ENCODE results near the gene UBP1. TPM values are rescaled to one million over a fixed set of nuclear protein-coding genes. Genes with fewer than 3 reads are reported as not detected.
"Not testable (repeated sequence)": the region's sequence is repeated elsewhere in the genome, so short reads cannot be mapped to it uniquely, and the experiment has no call there.

Gene UBP1
- total RNA-seq, 1 experiment from 2014 or later = 69.5 TPM

GRCh38 chr3:33447958-33448357 lies 7.8 kb upstream of the UBP1 start:
- Histone ChIP-seq H2AFZ (ENCODE audit: low read depth, low read length, poor library complexity, severe bottlenecking) (no peak overlapping the region), H3K4me2 (ENCODE audit: low read length) (no peak overlapping the region), H3K4me1 (ENCODE audit: control insufficient read depth in 1 of 2, insufficient read depth in 2 of 2, low read length in 2 of 2) (no peaks in the 10 kb centered on the region), H3K36me3 (ENCODE audit: control insufficient read depth in 1 of 2, insufficient read depth in 2 of 2, low read length in 2 of 2) (no peaks in the 10 kb centered on the region), H3K9me2 (ENCODE audit: insufficient read depth) (no peaks in the 10 kb centered on the region), H3K4me3 (replicated peaks in 1 of 2; ENCODE audit: low read depth in 1 of 2, low read length in 2 of 2) (no peak overlapping the region), H3K27ac (ENCODE audit: low read depth, low read length) (no peak overlapping the region), H3K79me2 (ENCODE audit: insufficient read depth, low read length) (no peaks in the 10 kb centered on the region), H4K20me1 (ENCODE audit: insufficient read depth) (no peaks in the 10 kb centered on the region), H3K9ac (ENCODE audit: low read length) (no peak overlapping the region), H3K27me3 (ENCODE audit: insufficient read depth, low read length) (no peaks in the 10 kb centered on the region), H3K9me3 (ENCODE audit: control insufficient read depth in 1 of 2, insufficient read depth in 1 of 2, low read depth in 1 of 2, low read length in 2 of 2) (no peaks in the 10 kb centered on the region)
- no peak for DNase-seq (ENCODE audit: low read depth, low spot score)
- ChIA-PET CTCF (no interaction called here), RAD21 (ENCODE audit: low non-redundant PET in 1 of 2, low total read pairs in 2 of 2, uncharacterized antibody in 2 of 2, unreplicated experiment in 2 of 2) (no interaction called here), POLR2A (no interaction called here)
- no TSS peak for BruUV-seq (replicated peaks)
- intact Hi-C loops (cut with micrococcal nuclease) = loop anchor here (10.0 kb wide), 1 partner anchor 347 kb away; the partner anchor contains the start of gene PDCD6IP
- ATAC-seq = no peak
- TF ChIP-seq ZFX (IDR thresholded peaks at IDR 0.05) (no peak), REST (IDR thresholded peaks at IDR 0.05; ENCODE audit: low read depth) (no peak), FOSL1 (IDR thresholded peaks at IDR 0.05; ENCODE audit: low read depth) (no peak), MAX (IDR thresholded peaks at IDR 0.05) (no peak), TCF7L2 (IDR thresholded peaks at IDR 0.05; ENCODE audit: borderline replicate concordance, extremely low read depth, insufficient read depth, insufficient read length) (no peak), ATF3 (IDR thresholded peaks at IDR 0.05) (no peak), ELF1 (IDR thresholded peaks at IDR 0.05; ENCODE audit: borderline replicate concordance, low read depth) (no peak), POLR2AphosphoS5 (IDR thresholded peaks at IDR 0.05; ENCODE audit: low read depth, low read length) (no peak), POLR2A (IDR thresholded peaks at IDR 0.05; ENCODE audit: borderline replicate concordance, extremely low read depth, insufficient read depth, insufficient read length) (no peak), SIN3A (IDR thresholded peaks at IDR 0.05; ENCODE audit: low read depth) (no peak), SRF (IDR thresholded peaks at IDR 0.05; ENCODE audit: low read depth) (no peak)

- H3K4me1 ChIP-seq (ENCODE audit: control insufficient read depth in 1 of 2, insufficient read depth in 2 of 2, low read length in 2 of 2); H3K4me2 ChIP-seq (ENCODE audit: low read length); POLR2A ChIA-PET; H3K9me2 ChIP-seq (ENCODE audit: insufficient read depth); H3K36me3 ChIP-seq (ENCODE audit: control insufficient read depth in 1 of 2, insufficient read depth in 2 of 2, low read length in 2 of 2); H4K20me1 ChIP-seq (ENCODE audit: insufficient read depth); CTCF ChIA-PET; H3K4me3 ChIP-seq (replicated peaks in 1 of 2; ENCODE audit: low read depth in 1 of 2, low read length in 2 of 2); H3K27me3 ChIP-seq (ENCODE audit: insufficient read depth, low read length); H2AFZ ChIP-seq (ENCODE audit: low read depth, low read length, poor library complexity, severe bottlenecking); RAD21 ChIA-PET (ENCODE audit: low non-redundant PET in 1 of 2, low total read pairs in 2 of 2, uncharacterized antibody in 2 of 2, unreplicated experiment in 2 of 2); ATAC-seq; H3K9me3 ChIP-seq (ENCODE audit: control insufficient read depth in 1 of 2, insufficient read depth in 1 of 2, low read depth in 1 of 2, low read length in 2 of 2); BruUV-seq (replicated peaks); DNase-seq (ENCODE audit: low read depth, low spot score); H3K9ac ChIP-seq (ENCODE audit: low read length); H3K27ac ChIP-seq (ENCODE audit: low read depth, low read length); H3K79me2 ChIP-seq (ENCODE audit: insufficient read depth, low read length): not testable (repeated sequence)
- intact Hi-C loops (cut with micrococcal nuclease) = loop anchor here (10.0 kb wide), 1 partner anchor 348 kb away; the partner anchor contains the start of gene PDCD6IP
These were observed 7.0 kb upstream of the UBP1 start for GRCh38 chr3:33447256-33447625.
